GM19035 (cell line): ENCODE data around the gene PARP1.

Experiments
- ATAC-seq: cut with Tn5 transposase; IDR thresholded peaks from one replicate; pipeline ENCODE4 v1.9.1; 2021; ENCODE audit not compliant: unreplicated experiment

The PARP1 gene

DNA sequence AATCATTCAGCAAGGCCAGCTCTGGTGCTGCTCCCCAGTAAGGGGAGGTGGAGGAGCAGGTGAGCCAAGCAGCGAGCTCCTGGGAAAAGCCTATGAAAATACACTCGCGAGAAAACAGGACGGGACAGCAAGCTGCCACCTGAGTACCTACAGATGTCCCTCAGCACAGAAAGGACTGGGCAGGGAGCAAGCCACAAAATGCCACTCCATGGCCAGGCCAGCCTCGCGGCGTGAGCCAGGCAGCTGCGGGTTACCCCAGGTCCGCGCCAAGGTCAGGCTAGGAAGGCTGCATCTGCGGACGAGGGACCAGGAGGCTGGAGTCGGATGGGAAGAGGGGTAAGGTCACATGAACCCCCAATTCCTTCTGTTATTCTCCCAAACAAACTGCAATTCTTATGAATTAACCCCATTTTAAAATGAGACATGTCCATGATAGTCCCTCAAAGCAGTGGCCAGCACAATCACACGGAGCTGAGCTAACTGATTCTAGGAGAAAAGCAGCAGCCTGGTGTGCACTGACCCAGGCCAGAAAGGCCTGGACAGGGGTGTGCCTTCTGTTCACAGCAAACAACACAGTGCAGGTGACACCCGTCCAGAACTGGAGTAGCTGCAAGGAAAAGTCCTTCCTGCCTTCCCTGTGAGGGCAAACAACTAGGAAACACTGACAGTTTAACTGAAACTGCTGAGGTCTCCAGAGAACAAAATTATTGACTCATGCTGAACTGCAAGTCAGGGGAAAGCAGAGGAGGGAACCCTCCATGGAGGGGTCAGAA is 26.5 kb downstream of the PARP1 start:
- no peak for ATAC-seq

DNA sequence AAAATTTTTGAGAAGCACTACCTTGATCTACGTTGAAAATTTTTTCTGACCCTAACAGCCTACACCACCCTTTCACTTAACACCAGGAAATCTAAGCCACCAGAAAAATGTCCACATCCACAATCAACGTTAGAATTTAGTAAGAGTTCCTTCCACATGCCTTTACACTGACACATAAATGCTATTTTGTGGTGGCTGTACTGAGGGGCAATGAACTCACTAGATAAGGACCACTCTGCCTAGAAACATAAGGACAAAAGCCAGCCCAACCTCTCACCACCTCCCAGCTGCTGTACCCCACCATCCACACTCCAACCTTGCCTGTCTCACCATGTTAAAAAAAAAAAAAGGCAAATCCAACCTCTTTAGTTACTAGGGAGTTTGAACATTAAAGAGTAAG is 29.8 kb downstream of the PARP1 start:
- ATAC-seq, result no peak

GRCh38 chr1:226376300-226376699 is 31.6 kb downstream of the PARP1 start:
- no peak for ATAC-seq

GRCh38 chr1:226373376-226373775 is 34.5 kb downstream of the PARP1 start:
- no peak for ATAC-seq

GRCh38 chr1:226372885-226373284 is 35.0 kb downstream of the PARP1 start:
- no peak for ATAC-seq

- ATAC-seq, result no peak
Observed at GRCh38 chr1:226371866-226372490, 35.9 kb downstream of the PARP1 start.

- no peak for ATAC-seq
Observed at GRCh38 chr1:226371027-226371694, 36.7 kb downstream of the PARP1 start.

DNA sequence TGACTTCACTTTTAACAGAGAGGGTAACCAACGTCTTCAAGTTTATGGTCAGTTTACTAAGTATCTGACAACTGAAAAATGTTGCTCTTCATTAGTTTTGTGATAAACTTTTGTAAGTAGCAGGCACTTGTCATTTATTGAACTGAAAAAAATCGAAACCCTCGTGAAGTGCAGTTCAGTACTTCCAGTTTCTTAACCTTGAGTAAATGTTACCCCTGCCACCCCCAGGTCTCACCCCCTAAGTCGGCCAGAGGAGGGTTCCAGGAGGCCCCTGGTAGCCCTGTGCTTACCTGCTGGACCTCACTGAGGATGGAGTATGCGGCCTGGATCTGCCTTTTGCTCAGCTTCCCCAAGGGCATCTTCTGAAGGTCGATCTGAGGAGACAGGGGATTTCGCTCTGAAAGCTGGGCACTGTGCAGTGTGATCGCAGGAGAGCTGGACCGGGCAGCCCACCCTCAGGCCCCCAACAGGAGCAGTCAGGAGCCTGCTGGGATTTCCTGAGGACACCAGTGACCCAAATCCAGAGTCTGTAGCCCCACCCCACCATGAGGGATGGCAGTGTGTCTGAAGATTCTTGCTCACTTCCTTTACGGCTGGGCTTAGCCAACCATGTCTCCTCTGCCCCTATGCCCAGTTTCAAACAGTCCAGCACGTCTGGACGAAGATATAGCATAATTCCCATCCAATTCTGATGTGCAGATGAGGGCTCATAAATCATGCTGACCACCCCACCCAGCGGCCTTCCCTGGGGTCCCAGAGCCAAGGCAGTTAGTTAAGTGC is 37.6 kb downstream of the PARP1 start:
- ATAC-seq, result peak; percentile 69

- no peak for ATAC-seq
Observed at GRCh38 chr1:226369110-226369509, 38.8 kb downstream of the PARP1 start.

DNA sequence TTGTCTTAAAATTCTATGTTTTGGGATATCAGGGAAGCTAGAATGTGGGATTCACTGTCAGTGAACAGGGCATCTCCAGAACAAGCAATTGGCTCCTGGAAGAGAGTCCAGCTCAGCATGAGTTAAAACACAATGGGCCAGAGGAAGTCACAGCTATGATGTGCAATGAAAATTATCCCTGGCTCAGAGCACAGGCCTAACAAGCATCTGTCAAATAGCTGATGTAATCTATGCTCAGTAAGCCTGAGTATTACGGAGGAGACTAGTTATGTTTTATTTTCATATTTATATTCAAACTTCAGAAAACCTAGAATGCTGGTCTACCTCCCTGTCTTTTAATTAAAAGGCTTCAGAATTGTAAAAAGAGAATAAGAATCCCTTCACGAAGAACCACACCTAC is 41.6 kb downstream of the PARP1 start:
- ATAC-seq, result no peak

DNA sequence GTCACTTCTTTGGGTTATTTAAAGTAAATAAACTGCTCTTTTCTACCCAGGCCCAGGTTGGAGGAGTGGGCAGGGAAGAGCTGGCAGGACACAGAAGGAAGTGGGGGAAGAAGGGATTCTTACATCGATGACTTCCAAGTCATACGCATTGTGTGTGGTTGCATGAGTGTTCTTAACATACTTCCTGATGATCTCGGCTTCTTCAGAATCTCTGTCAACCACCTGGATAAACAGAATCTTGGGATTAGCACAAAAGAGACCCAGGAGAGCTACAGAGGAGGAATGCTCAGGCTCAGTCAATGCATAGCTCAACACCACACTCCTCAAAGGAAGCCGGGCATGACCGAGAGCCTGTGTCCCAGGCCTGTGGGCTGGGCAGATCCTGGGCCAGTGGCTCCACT is 42.1 kb downstream of the PARP1 start:
- ATAC-seq, result no peak

DNA sequence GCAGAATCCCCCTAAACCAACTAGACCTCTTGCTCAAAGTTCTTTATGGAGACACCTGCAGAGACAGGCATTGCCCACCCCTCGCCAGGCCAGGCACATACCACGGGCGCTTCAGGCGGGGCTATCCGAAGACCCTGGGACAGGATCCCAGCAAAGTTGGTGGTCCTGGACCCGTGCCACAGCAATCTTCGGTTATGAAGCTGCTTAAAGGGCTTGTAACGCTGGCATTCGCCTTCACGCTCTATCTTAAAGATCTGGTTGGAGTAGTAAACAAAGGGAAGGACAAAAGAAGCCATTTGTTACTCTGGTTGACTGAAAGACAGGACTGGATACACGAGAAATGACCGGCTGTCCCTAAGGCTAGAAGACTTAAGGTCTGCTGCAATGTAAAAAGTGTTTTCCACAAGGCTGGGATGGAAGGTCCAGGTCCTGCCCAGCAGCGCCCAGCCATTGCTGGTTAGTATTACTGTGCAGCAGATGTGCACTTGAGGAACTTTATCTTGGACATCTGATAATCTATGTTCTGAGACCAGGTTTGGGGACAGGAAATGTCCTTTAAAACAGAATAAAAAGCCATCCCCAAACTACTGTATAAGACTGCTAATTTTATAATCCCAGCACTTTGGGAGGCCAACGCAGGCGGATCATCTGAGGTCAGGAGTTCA is 42.9 kb downstream of the PARP1 start:
- ATAC-seq, result no peak

DNA sequence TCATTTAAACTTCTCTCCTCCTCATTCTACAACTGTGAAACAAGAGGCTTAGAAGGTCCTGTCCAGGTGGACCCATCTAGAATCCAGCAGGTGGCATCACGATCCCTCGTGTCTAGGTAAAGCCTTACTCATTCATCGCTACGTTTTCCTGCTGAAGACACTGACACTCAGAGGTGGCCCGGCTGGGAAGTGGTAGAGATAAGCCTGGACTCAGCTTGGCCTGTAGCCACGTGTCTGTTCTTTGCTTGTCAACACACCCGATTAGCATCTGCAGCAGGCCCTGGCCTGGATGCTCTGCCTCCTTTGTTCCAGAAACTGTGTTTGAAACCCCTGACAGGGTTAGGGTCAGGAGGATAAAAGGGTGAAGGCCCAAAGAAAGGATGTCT is 43.4 kb downstream of the PARP1 start:
- ATAC-seq, result no peak

DNA sequence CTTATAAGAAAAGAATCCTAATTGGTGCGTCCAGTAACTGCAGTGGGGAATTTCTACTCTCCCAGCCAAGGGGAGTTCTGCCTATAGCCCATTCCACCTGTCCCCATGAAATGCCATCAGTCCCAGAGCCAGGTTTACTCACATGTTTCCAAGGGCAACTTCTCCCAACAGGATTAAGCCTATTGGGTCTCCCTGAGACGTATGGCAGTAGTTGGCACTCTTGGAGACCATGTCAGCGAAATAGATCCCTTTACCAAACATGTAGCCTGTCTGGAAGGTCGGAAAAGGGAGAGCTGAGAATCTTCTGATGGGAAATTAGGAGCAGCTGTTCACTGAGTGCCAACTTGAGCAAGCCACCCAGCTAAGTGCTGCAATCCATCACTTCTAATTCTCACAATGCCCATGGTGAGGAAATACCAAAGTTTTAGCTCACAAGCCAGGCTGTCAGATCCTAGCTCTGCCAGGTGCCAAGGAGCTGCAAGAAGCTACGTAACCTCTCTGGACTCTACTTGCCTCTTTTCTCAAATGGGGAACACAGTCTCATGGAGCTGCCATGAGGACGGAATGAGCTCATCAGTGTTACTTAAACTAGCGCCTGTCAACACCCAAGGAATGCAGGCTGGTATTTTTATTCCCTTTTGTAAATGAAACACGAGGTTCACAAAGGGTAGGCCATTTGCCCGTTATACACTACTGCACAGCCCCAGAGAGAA is 43.9 kb downstream of the PARP1 start:
- no peak for ATAC-seq

DNA sequence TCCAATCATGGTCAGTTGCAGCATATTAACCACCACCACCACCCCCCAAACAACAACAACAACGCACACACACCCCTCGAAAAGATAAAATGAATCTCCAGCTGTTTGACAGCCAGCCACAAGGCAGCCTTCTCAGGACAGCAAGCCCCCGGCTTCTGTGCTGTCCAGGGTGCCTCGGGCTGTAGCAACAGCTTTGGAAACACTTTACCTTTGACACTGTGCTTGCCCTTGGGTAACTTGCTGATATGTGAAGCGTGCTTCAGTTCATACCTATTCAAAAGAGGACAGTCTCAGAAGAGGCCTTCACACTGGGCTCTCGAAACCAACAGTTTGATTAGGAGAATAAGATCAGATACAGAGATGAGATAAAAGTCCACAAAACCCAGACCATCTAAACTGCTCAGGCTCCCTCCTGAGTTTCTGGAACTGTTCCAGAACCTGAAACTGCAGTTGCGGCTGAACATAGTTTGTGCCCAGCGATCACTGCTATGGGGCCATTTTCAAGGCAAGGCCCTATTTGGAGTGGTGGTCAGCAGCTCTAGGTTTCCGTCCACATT is 44.9 kb downstream of the PARP1 start:
- ATAC-seq, result no peak

DNA sequence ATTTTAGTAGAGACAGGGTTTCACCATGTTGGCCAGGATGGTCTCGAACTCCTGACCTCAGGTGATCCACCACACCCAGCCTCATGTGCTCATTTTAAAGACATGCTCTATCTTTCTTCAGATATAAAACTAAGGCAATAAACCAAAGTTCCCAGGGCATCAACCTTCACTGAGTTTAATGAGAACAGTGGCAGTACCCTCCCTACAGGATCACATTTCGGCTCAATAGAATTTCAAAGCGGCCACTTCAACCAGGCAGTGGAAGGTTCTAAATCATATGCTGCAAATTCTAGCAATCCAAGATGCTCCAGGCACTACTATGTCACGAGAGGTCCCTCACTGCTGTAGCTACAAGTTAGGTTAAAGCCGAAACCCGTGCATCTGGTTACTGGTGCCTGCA is 45.5 kb downstream of the PARP1 start:
- no peak for ATAC-seq

GRCh38 chr1:226360106-226360746 is 47.7 kb downstream of the PARP1 start:
- ATAC-seq, result peak; percentile 64

- no peak for ATAC-seq
Observed at GRCh38 chr1:226357416-226357815, 50.5 kb downstream of the PARP1 start.
